GM21786 (cell line): ENCODE measurements around the gene CFAP141.

Source experiments
- ATAC-seq: cut with Tn5 transposase; IDR thresholded peaks from one replicate; pipeline ENCODE4 v1.9.1; 2021; ENCODE audit not compliant: unreplicated experiment

Gene CFAP141

GRCh38 chr1:154171880-154172279 lies 34.3 kb downstream of the CFAP141 start:
- ATAC-seq, result no peak

- ATAC-seq, result no peak
Observed at GRCh38 chr1:154171223-154171583, 34.9 kb downstream of the CFAP141 start.

- ATAC-seq, result no peak
Observed at GRCh38 chr1:154170547-154171222, 35.4 kb downstream of the CFAP141 start.

GRCh38 chr1:154167461-154167860 lies 38.7 kb downstream of the CFAP141 start:
- ATAC-seq, result no peak

- no peak for ATAC-seq
Observed at GRCh38 chr1:154166207-154166606, 39.9 kb downstream of the CFAP141 start.

GRCh38 chr1:154159554-154159953 lies 46.6 kb downstream of the CFAP141 start:
- ATAC-seq, result no peak

GRCh38 chr1:154158307-154159125 lies 47.6 kb downstream of the CFAP141 start:
- no peak for ATAC-seq

GRCh38 chr1:154157520-154158306 lies 48.4 kb downstream of the CFAP141 start:
- peak; percentile 76 for ATAC-seq

- ATAC-seq, result no peak
Observed at GRCh38 chr1:154155251-154155650, 50.9 kb downstream of the CFAP141 start.

- no peak for ATAC-seq
Observed at GRCh38 chr1:154154534-154155191, 51.5 kb downstream of the CFAP141 start, which contains the start of gene NUP210L. NUP210L (minus strand) TSS chr1:154155073.

- ATAC-seq, result no peak
Observed at GRCh38 chr1:154154053-154154452, 52.1 kb downstream of the CFAP141 start.

GRCh38 chr1:154151311-154151710 lies 54.8 kb downstream of the CFAP141 start:
- no peak for ATAC-seq
